Measurements from ENCODE around the gene RGS6. TPM values are rescaled to one million over a fixed set of nuclear protein-coding genes. Genes with fewer than 3 reads are reported as not detected.

RGS6 gene
- total RNA-seq, 2 donors from 2014 or later, result 3.2 TPM; not detected in 1

DNA sequence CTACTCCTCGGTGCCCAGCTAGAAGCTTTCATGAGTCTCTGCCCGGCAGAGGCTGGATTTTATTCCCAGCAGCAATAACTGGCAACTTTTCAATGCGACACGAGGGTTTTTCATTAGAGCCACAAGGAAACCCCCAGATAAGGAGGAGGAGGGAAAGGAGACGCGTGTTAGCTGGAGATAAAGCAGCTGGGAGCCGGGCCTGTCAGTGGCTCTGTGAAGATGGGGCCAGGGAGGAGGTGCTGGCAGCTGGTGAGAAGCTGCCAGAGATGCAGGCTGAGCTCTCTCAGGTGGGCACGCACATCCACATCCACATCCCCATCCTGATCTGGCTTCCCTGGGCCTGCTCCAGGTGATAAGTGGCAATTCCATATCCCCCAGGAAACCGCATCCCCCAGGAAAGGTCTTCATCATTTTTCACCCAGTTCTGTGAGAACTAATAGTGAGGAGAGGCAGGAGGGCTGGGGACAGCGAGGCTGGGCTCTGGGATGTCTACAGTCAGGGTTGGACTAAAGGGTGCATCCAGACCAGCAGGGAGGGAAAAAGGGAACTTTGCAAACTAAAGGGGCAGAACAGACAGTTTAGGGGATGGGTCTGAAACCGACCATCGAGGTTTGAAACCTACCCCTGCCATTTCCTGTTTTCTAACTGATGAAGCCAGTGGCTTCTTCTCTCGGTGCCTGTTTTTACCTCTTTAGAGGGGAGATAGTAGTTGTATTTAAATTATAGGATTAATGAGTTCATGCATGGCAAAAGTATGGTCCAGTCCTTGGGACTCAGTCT is 548.4 kb downstream of the RGS6 start:
- no peak overlapping the region for H3K27ac ChIP-seq
- no peak for DNase-seq (ENCODE audit: low spot score)
- no peak overlapping the region for H3K4me3 ChIP-seq
- 52% methylated on average over 13 of the region's 13 CpGs for WGBS
- H3K36me3 ChIP-seq, result no peaks in the 10 kb centered on the region
- H3K9me3 ChIP-seq, result no peaks in the 10 kb centered on the region
- intact Hi-C loops (cut with DNase I), result no loop called here
- peaks cover 6% of the 10 kb centered on the region for H3K27me3 ChIP-seq (replicated peaks; ENCODE audit: insufficient read depth)
- TF ChIP-seq POLR2A (IDR thresholded peaks at IDR 0.05), result no peak
- TF ChIP-seq, protein P1, sequence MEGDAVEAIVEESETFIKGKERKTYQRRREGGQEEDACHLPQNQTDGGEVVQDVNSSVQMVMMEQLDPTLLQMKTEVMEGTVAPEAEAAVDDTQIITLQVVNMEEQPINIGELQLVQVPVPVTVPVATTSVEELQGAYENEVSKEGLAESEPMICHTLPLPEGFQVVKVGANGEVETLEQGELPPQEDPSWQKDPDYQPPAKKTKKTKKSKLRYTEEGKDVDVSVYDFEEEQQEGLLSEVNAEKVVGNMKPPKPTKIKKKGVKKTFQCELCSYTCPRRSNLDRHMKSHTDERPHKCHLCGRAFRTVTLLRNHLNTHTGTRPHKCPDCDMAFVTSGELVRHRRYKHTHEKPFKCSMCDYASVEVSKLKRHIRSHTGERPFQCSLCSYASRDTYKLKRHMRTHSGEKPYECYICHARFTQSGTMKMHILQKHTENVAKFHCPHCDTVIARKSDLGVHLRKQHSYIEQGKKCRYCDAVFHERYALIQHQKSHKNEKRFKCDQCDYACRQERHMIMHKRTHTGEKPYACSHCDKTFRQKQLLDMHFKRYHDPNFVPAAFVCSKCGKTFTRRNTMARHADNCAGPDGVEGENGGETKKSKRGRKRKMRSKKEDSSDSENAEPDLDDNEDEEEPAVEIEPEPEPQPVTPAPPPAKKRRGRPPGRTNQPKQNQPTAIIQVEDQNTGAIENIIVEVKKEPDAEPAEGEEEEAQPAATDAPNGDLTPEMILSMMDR (IDR thresholded peaks at IDR 0.05), result no peak
- TF ChIP-seq POLR2AphosphoS5 (IDR thresholded peaks at IDR 0.05), result no peak
- H3K4me1 ChIP-seq (replicated peaks), result no peaks in the 10 kb centered on the region

DNA sequence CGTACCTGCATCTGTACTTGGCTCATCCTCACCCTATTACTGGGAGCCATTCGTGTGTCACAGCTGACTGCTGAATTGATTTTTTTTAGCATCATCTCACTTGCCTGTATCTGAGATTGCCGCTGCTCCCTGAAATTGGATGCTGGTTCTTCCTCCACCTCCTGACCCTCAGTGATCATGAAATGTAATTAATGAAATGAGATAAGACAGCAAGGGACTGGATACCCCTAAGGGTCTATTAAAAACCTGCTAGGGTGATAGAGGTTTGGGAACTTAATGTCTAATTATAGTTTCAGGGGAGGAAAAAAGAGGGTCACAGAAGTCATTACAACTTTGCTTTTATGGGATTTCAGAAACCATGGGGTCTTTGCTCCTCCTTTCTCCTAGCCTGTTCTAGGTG is 551.1 kb downstream of the RGS6 start:
- no peaks in the 10 kb centered on the region for H3K9me3 ChIP-seq
- no peaks in the 10 kb centered on the region for H3K36me3 ChIP-seq
- peaks cover 6% of the 10 kb centered on the region for H3K27me3 ChIP-seq (replicated peaks; ENCODE audit: insufficient read depth)
- no peak overlapping the region for H3K27ac ChIP-seq
- H3K4me1 ChIP-seq (replicated peaks), result no peaks in the 10 kb centered on the region
- H3K4me3 ChIP-seq, result no peak overlapping the region
- TF ChIP-seq, protein P1 (IDR thresholded peaks at IDR 0.05), result no peak
- TF ChIP-seq POLR2A (IDR thresholded peaks at IDR 0.05), result no peak
- no peak for TF ChIP-seq POLR2AphosphoS5 (IDR thresholded peaks at IDR 0.05)
- WGBS, result 80% methylated on average over 3 of the region's 3 CpGs
- DNase-seq (ENCODE audit: low spot score), result no peak
- intact Hi-C loops (cut with DNase I), result no loop called here

DNA sequence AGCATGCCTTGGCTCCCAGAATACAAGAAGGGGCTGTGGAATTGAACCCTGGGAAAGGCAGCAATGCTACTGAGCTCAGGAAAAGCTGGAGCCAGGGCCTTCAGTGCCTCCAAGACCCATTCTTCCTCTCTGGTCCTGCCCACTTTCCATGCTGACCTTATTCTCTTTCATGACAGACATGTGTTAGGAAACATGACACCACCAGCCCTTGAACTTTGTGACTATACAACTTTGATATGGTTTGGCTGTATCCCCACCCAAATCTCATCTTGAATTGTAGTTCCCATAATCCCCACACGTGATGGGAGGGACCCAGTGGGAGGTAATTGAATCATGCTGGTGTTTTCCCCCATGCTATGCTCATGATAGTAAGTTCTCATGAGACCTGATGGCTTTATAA is 553.5 kb downstream of the RGS6 start:
- intact Hi-C loops (cut with DNase I), result no loop called here
- TF ChIP-seq, protein P1 (IDR thresholded peaks at IDR 0.05), result no peak
- TF ChIP-seq POLR2AphosphoS5 (IDR thresholded peaks at IDR 0.05) (no peak), POLR2A (IDR thresholded peaks at IDR 0.05) (no peak)
- H3K36me3 ChIP-seq, result no peaks in the 10 kb centered on the region
- 67% methylated on average over 1 of the region's 1 CpG for WGBS
- no peaks in the 10 kb centered on the region for H3K27me3 ChIP-seq (replicated peaks; ENCODE audit: insufficient read depth)
- no peak overlapping the region for H3K4me3 ChIP-seq
- no peaks in the 10 kb centered on the region for H3K9me3 ChIP-seq
- H3K4me1 ChIP-seq (replicated peaks), result no peaks in the 10 kb centered on the region
- no peak overlapping the region for H3K27ac ChIP-seq
- no peak for DNase-seq (ENCODE audit: low spot score)

DNA sequence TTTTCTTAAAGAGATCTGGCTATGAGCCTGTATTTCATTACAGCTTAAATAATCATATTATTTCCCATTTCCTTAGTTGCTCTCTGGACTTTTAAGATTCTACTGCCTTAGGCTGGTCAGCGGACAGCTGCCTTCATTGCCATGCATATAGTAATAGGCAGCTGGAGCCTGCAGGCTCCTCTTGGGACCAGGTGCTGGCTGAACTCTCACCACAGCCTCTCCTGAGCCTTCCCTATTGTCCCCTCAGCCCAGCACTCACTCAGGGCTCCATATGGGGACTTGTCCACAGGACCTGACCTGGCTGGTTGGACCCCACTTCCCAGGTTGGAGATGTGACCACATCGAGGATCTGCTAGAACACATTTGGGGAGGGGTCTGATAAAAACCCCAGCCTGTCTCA is 556.3 kb downstream of the RGS6 start:
- WGBS, result 94% methylated on average over 2 of the region's 2 CpGs
- intact Hi-C loops (cut with DNase I), result no loop called here
- no peaks in the 10 kb centered on the region for H3K4me1 ChIP-seq (replicated peaks)
- H3K27me3 ChIP-seq (replicated peaks; ENCODE audit: insufficient read depth), result no peaks in the 10 kb centered on the region
- no peaks in the 10 kb centered on the region for H3K36me3 ChIP-seq
- DNase-seq (ENCODE audit: low spot score), result no peak
- H3K27ac ChIP-seq, result no peak overlapping the region
- TF ChIP-seq POLR2AphosphoS5 (IDR thresholded peaks at IDR 0.05) (no peak), POLR2A (IDR thresholded peaks at IDR 0.05) (no peak)
- TF ChIP-seq, protein P1 (IDR thresholded peaks at IDR 0.05), result no peak
- H3K9me3 ChIP-seq, result no peaks in the 10 kb centered on the region
- no peak overlapping the region for H3K4me3 ChIP-seq

DNA sequence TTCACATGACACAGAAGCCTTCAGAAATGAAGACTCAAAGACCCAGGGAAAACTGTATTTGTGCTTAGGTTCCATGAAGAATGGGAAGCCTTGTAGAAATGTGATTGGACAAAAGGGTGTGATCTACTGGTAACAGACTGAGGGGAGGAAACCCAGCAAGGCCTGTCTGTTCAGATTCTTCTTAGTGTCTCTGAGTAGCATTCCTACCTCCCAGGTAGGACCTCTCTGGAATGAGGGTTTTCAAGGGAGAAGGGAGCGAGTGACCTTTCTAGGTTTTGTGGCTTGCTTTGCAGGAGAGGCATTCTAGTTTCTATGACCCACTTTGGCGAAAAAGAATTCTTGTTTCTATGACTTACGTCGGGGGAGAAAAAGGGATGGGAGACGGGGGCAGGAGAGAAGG is 560.0 kb downstream of the RGS6 start:
- DNase-seq (ENCODE audit: low spot score), result no peak
- H3K4me3 ChIP-seq, result no peak overlapping the region
- WGBS, result 96% methylated on average over 5 of the region's 5 CpGs
- TF ChIP-seq POLR2A (IDR thresholded peaks at IDR 0.05) (no peak), POLR2AphosphoS5 (IDR thresholded peaks at IDR 0.05) (no peak)
- TF ChIP-seq, protein P1 (IDR thresholded peaks at IDR 0.05), result no peak
- no peaks in the 10 kb centered on the region for H3K27me3 ChIP-seq (replicated peaks; ENCODE audit: insufficient read depth)
- H3K9me3 ChIP-seq, result no peaks in the 10 kb centered on the region
- intact Hi-C loops (cut with DNase I), result no loop called here
- H3K36me3 ChIP-seq, result no peaks in the 10 kb centered on the region
- H3K4me1 ChIP-seq (replicated peaks), result no peaks in the 10 kb centered on the region
- H3K27ac ChIP-seq, result no peak overlapping the region
